Keratinocyte (primary cell): Measurements from ENCODE around the gene PSD4. TPM values are rescaled to one million over a fixed set of nuclear protein-coding genes. Genes with fewer than 3 reads are reported as not detected.

Experiments used
- DNase-seq: peaks from one replicate; pipeline ENCODE4 v3.0.0-alpha.2; 2011; ENCODE audit warnings: low read depth, missing footprints, low spot score
- FAIRE-seq: peaks from 2 replicates; lab custom pipeline; 2011; peaks lifted over from hg19 to GRCh38; lab: Jason Lieb, UNC
- H2AFZ ChIP-seq: 2 replicates; pipeline ENCODE4 v1.6.0; 2012; ENCODE audit warnings: low read length, control low read depth, inconsistent platforms; ENCODE audit not compliant: control insufficient read depth
- H3K27ac ChIP-seq: 2 replicates; pipeline ENCODE4 v1.5.1; 2011; ENCODE audit warnings: low read length; ENCODE audit not compliant: control insufficient read depth, insufficient read depth
- H3K27me3 ChIP-seq: 3 replicates; pipeline ENCODE4 v1.6.0; 2011; ENCODE audit warnings: low read length; ENCODE audit not compliant: control insufficient read depth, insufficient read depth; ENCODE audit errors: extremely low read depth
- H3K36me3 ChIP-seq, 2 experiments: 2 replicates in 1 of 2; 3 replicates in 1 of 2; pipeline ENCODE4 v1.5.1; 2011; ENCODE audit warnings: low read length in 2 of 2, mild to moderate bottlenecking in 1 of 2; ENCODE audit not compliant: control insufficient read depth in 2 of 2, insufficient read depth in 2 of 2; ENCODE audit errors: extremely low read depth in 1 of 2
- H3K4me1 ChIP-seq: 3 replicates; pipeline ENCODE4 v1.5.1; 2011; ENCODE audit warnings: low read length; ENCODE audit not compliant: control insufficient read depth, insufficient read depth; ENCODE audit errors: extremely low read depth
- H3K4me2 ChIP-seq: 3 replicates; pipeline ENCODE4 v1.6.0; 2011; ENCODE audit warnings: low read depth, low read length; ENCODE audit not compliant: control insufficient read depth, insufficient read depth; ENCODE audit errors: extremely low read depth
- H3K4me3 ChIP-seq, 3 experiments: fragments of 200-600 bp in 1 of 3; sonication (generic) in 1 of 3; 2 replicates in 2 of 3; 3 replicates in 1 of 3; pipeline ENCODE4 v1.5.1; 2011 to 2016; ENCODE audit warnings: low read length in 3 of 3, mild to moderate bottlenecking in 3 of 3, control low read depth in 2 of 3, inconsistent platforms in 1 of 3, low read depth in 1 of 3, mixed read lengths in 1 of 3, mixed run types in 1 of 3, moderate library complexity in 1 of 3; ENCODE audit not compliant: control insufficient read depth in 2 of 3, insufficient read depth in 2 of 3; ENCODE audit errors: extremely low read depth in 1 of 3
- H3K79me2 ChIP-seq: 2 replicates; pipeline ENCODE4 v1.6.0; 2012; ENCODE audit warnings: low read length; ENCODE audit not compliant: control insufficient read depth, insufficient read depth
- H3K9ac ChIP-seq: 3 replicates; pipeline ENCODE4 v1.6.0; 2011; ENCODE audit warnings: low read length; ENCODE audit not compliant: control insufficient read depth, insufficient read depth; ENCODE audit errors: extremely low read depth
- H3K9me1 ChIP-seq: 3 replicates; pipeline ENCODE4 v1.6.0; 2011; ENCODE audit warnings: low read length; ENCODE audit not compliant: control insufficient read depth, insufficient read depth; ENCODE audit errors: extremely low read depth
- H3K9me3 ChIP-seq: 2 replicates; pipeline ENCODE4 v1.5.1; 2012; ENCODE audit warnings: low read depth, low read length; ENCODE audit not compliant: control insufficient read depth
- H4K20me1 ChIP-seq: 3 replicates; pipeline ENCODE4 v1.6.0; 2011; ENCODE audit warnings: low read length; ENCODE audit not compliant: control insufficient read depth, insufficient read depth; ENCODE audit errors: extremely low read depth
- CTCF ChIP-seq, 3 experiments: IDR thresholded peaks in 1 of 3; conservative IDR thresholded peaks in 1 of 3; optimal IDR thresholded peaks in 1 of 3; 2 replicates in 2 of 3; 3 replicates in 1 of 3; pipeline versions ENCODE3 to v1.5.1; 2011; ENCODE audit warnings: low read length in 3 of 3, mild to moderate bottlenecking in 3 of 3, moderate library complexity in 2 of 3, control low read depth in 1 of 3, inconsistent platforms in 1 of 3; ENCODE audit not compliant: insufficient read depth in 2 of 3; ENCODE audit errors: extremely low read depth in 1 of 3
- EZH2 ChIP-seq: IDR thresholded peaks from one replicate; pipeline ENCODE4 v1.6.1; 2012; ENCODE audit warnings: inconsistent platforms, mild to moderate bottlenecking, low read length, moderate library complexity
- dilution Hi-C: fragments of 300-500 bp; cut with MboI; formaldehyde crosslinking; loops from one replicate; pipeline ENCODE4 v1.7.0; 2020; ENCODE audit warnings: low sequenced_read_pairs; ENCODE audit not compliant: extremely low pct_ligation_motif_present
- polyA plus RNA-seq, 5 experiments: library from polyadenylated mRNA; depleted of rRNA in 3 of 5; stranded (reverse) in 3 of 5; stranded (forward) in 1 of 5; unstranded in 1 of 5; fragments of >200 nt; gene quantifications; 1 replicate in 1 of 5; 2 replicates in 3 of 5; 3 replicates in 1 of 5; pipeline versions ENCODE4 v1.2.1 to v1.2.3, GENCODE V29; 2011 to 2012; ENCODE audit warnings: missing spikeins in 2 of 5, low read depth in 1 of 5, low replicate concordance in 1 of 5

PSD4 gene
- polyA plus RNA-seq, 1 donor (not counting 4 experiments of a cell fraction or from before 2014, with no cell fraction given), result 11.1 TPM

- FAIRE-seq (no peak), DNase-seq (no peak)
- H3K4me3 ChIP-seq, result no peak overlapping the region
- TF ChIP-seq CTCF (optimal IDR thresholded peaks at IDR 0.05 in 1 of 3, IDR thresholded peaks at IDR 0.05 in 1 of 3, conservative IDR thresholded peaks at IDR 0.05 in 1 of 3; ENCODE audit: extremely low read depth in 1 of 3, insufficient read depth in 2 of 3, low read length in 3 of 3), result no peak
- no peaks in the 10 kb centered on the region for H3K9me3 ChIP-seq
- no peak overlapping the region for H3K9ac ChIP-seq
- no peak overlapping the region for H3K27ac ChIP-seq
- H3K4me1 ChIP-seq, result no peaks in the 10 kb centered on the region
- no peak overlapping the region for H3K4me2 ChIP-seq
- no peaks in the 10 kb centered on the region for H3K79me2 ChIP-seq
- dilution Hi-C loops, result no loop called here
- H2AFZ ChIP-seq, result no peak overlapping the region
- no peaks in the 10 kb centered on the region for H3K9me1 ChIP-seq
- no peaks in the 10 kb centered on the region for H3K36me3 ChIP-seq
- H3K27me3 ChIP-seq, result no peaks in the 10 kb centered on the region
- H4K20me1 ChIP-seq, result no peaks in the 10 kb centered on the region
Measured at GRCh38 chr2:113227290-113227689, 53.5 kb downstream of the PSD4 start.

GRCh38 chr2:113227698-113228097 is 53.9 kb downstream of the PSD4 start:
- no peak overlapping the region for H3K4me3 ChIP-seq
- H3K9ac ChIP-seq, result no peak overlapping the region
- DNase-seq (no peak), FAIRE-seq (no peak)
- no peak for TF ChIP-seq EZH2
- TF ChIP-seq CTCF (optimal IDR thresholded peaks at IDR 0.05 in 1 of 3, IDR thresholded peaks at IDR 0.05 in 1 of 3, conservative IDR thresholded peaks at IDR 0.05 in 1 of 3; ENCODE audit: extremely low read depth in 1 of 3, insufficient read depth in 2 of 3, low read length in 3 of 3), result no peak
- H3K27ac ChIP-seq, result no peak overlapping the region
- H2AFZ ChIP-seq, result no peak overlapping the region
- H3K4me1 ChIP-seq, result no peaks in the 10 kb centered on the region
- H3K9me1 ChIP-seq, result no peaks in the 10 kb centered on the region
- no peaks in the 10 kb centered on the region for H3K9me3 ChIP-seq
- no peaks in the 10 kb centered on the region for H3K79me2 ChIP-seq
- no peaks in the 10 kb centered on the region for H4K20me1 ChIP-seq
- dilution Hi-C loops, result no loop called here
- no peaks in the 10 kb centered on the region for H3K36me3 ChIP-seq
- no peak overlapping the region for H3K4me2 ChIP-seq
- H3K27me3 ChIP-seq, result no peaks in the 10 kb centered on the region
